Astrocyte (in vitro differentiated cells and primary cell): ENCODE measurements around the gene DESI1. TPM values are rescaled to one million over a fixed set of nuclear protein-coding genes. Genes with fewer than 3 reads are reported as not detected.

Experiments
- DNase-seq: peaks from one replicate; pipeline ENCODE4 v3.0.0-alpha.2; 2010; ENCODE audit warnings: low read depth
- FAIRE-seq: peaks from 2 replicates; lab custom pipeline; 2011; peaks lifted over from hg19 to GRCh38; lab: Jason Lieb, UNC
- H2AFZ ChIP-seq: 2 replicates; pipeline ENCODE4 v1.6.0; 2012; ENCODE audit warnings: low read depth, low read length, inconsistent platforms
- H3K27ac ChIP-seq: 2 replicates; pipeline ENCODE4 v1.5.1; 2011; ENCODE audit warnings: low read depth, low read length, inconsistent platforms
- H3K27me3 ChIP-seq: 2 replicates; pipeline ENCODE4 v1.6.0; 2011; ENCODE audit warnings: low read length, inconsistent platforms; ENCODE audit not compliant: insufficient read depth
- H3K36me3 ChIP-seq: 2 replicates; pipeline ENCODE4 v1.5.1; 2011; ENCODE audit warnings: low read length, inconsistent platforms; ENCODE audit not compliant: insufficient read depth
- H3K4me1 ChIP-seq: 2 replicates; pipeline ENCODE4 v1.5.1; 2011; ENCODE audit warnings: low read length, inconsistent platforms; ENCODE audit not compliant: insufficient read depth
- H3K4me2 ChIP-seq: 2 replicates; pipeline ENCODE4 v1.6.0; 2012; ENCODE audit warnings: low read length, inconsistent platforms
- H3K4me3 ChIP-seq: 2 replicates; pipeline ENCODE4 v1.5.1; 2011; ENCODE audit warnings: low read depth, mild to moderate bottlenecking, low read length, inconsistent platforms; ENCODE audit not compliant: insufficient read depth
- H3K79me2 ChIP-seq: 2 replicates; pipeline ENCODE4 v1.6.0; 2012; ENCODE audit warnings: mild to moderate bottlenecking, low read length, inconsistent platforms; ENCODE audit not compliant: insufficient read depth
- H3K9ac ChIP-seq: 2 replicates; pipeline ENCODE4 v1.6.0; 2012; ENCODE audit warnings: mild to moderate bottlenecking, low read length, inconsistent platforms
- H3K9me3 ChIP-seq: 2 replicates; pipeline ENCODE4 v1.5.1; 2012; ENCODE audit warnings: low read depth, mild to moderate bottlenecking, low read length, inconsistent platforms; ENCODE audit not compliant: insufficient read depth
- H4K20me1 ChIP-seq: 2 replicates; pipeline ENCODE4 v1.6.0; 2012; ENCODE audit warnings: low read length, inconsistent platforms; ENCODE audit not compliant: insufficient read depth
- H3K27ac Mint-ChIP-seq: one replicate; pipeline ENCODE4 v1.8.0; 2021; ENCODE audit warnings: mild to moderate bottlenecking, mixed read lengths; ENCODE audit not compliant: unreplicated experiment
- H3K27me3 Mint-ChIP-seq: one replicate; pipeline ENCODE4 v1.8.0; 2021; ENCODE audit warnings: low read depth, mixed read lengths; ENCODE audit not compliant: unreplicated experiment
- H3K36me3 Mint-ChIP-seq: one replicate; pipeline ENCODE4 v1.8.0; 2021; ENCODE audit warnings: low read depth, mixed read lengths; ENCODE audit not compliant: unreplicated experiment
- H3K4me1 Mint-ChIP-seq: one replicate; pipeline ENCODE4 v1.8.0; 2021; ENCODE audit warnings: low read depth, mixed read lengths; ENCODE audit not compliant: unreplicated experiment
- H3K4me3 Mint-ChIP-seq: one replicate; pipeline ENCODE4 v1.8.0; 2021; ENCODE audit warnings: mild to moderate bottlenecking, moderate library complexity, mixed read lengths; ENCODE audit not compliant: unreplicated experiment
- H3K9me3 Mint-ChIP-seq: one replicate; pipeline ENCODE4 v1.8.0; 2021; ENCODE audit warnings: mild to moderate bottlenecking, mixed read lengths; ENCODE audit not compliant: unreplicated experiment
- EZH2 ChIP-seq: IDR thresholded peaks from 2 replicates; pipeline ENCODE4 v1.6.1; 2012; ENCODE audit warnings: mild to moderate bottlenecking, low read length, inconsistent platforms; ENCODE audit not compliant: insufficient read depth
- total RNA-seq: library from RNA; stranded (reverse); gene quantifications from 2 replicates; pipeline ENCODE4 v1.2.1, GENCODE V29; 2021
- TF ChIP-seq, protein P1 (sequence below): IDR thresholded peaks from 2 replicates; pipeline ENCODE4 v1.5.1; 2011; ENCODE audit warnings: low read depth, mild to moderate bottlenecking, inconsistent platforms, low read length, moderate library complexity; ENCODE audit not compliant: insufficient read depth

Gene DESI1
- total RNA-seq, 1 donor from 2014 or later: 48.2 TPM

- Histone ChIP-seq H3K9ac (no peak overlapping the region), H3K9me3 (no peaks in the 10 kb centered on the region), H3K4me2 (no peak overlapping the region), H3K36me3 (peaks cover 72% of the 10 kb centered on the region), H3K4me3 (no peak overlapping the region), H3K27me3 (no peaks in the 10 kb centered on the region), H3K4me1 (no peaks in the 10 kb centered on the region), H3K27ac (no peak overlapping the region), H2AFZ (no peak overlapping the region), H3K79me2 (peaks cover 11% of the 10 kb centered on the region), H4K20me1 (peaks cover 24% of the 10 kb centered on the region)
- H3K9me3 Mint-ChIP-seq: no peaks in the 10 kb centered on the region
- H3K27me3 Mint-ChIP-seq: no peaks in the 10 kb centered on the region
- DNase-seq (no peak), FAIRE-seq (no peak)
- H3K4me1 Mint-ChIP-seq: no peaks in the 10 kb centered on the region
- TF ChIP-seq EZH2: no peak
- TF ChIP-seq, protein P1, sequence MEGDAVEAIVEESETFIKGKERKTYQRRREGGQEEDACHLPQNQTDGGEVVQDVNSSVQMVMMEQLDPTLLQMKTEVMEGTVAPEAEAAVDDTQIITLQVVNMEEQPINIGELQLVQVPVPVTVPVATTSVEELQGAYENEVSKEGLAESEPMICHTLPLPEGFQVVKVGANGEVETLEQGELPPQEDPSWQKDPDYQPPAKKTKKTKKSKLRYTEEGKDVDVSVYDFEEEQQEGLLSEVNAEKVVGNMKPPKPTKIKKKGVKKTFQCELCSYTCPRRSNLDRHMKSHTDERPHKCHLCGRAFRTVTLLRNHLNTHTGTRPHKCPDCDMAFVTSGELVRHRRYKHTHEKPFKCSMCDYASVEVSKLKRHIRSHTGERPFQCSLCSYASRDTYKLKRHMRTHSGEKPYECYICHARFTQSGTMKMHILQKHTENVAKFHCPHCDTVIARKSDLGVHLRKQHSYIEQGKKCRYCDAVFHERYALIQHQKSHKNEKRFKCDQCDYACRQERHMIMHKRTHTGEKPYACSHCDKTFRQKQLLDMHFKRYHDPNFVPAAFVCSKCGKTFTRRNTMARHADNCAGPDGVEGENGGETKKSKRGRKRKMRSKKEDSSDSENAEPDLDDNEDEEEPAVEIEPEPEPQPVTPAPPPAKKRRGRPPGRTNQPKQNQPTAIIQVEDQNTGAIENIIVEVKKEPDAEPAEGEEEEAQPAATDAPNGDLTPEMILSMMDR: no peak
- no peak overlapping the region for H3K27ac Mint-ChIP-seq
- H3K4me3 Mint-ChIP-seq: no peak overlapping the region
- peaks cover 18% of the 10 kb centered on the region for H3K36me3 Mint-ChIP-seq
These were observed 39.1 kb upstream of the DESI1 start for GRCh38 chr22:41659941-41660340.

- Histone ChIP-seq H3K27ac (no peak overlapping the region), H2AFZ (no peak overlapping the region), H3K9ac (no peak overlapping the region), H4K20me1 (peaks cover 34% of the 10 kb centered on the region), H3K36me3 (peaks cover 74% of the 10 kb centered on the region), H3K27me3 (no peaks in the 10 kb centered on the region), H3K79me2 (peaks cover 12% of the 10 kb centered on the region), H3K4me2 (no peak overlapping the region), H3K4me3 (no peak overlapping the region), H3K9me3 (no peaks in the 10 kb centered on the region), H3K4me1 (no peaks in the 10 kb centered on the region)
- FAIRE-seq: no peak
- Mint-ChIP-seq H3K4me3 (no peak overlapping the region), H3K9me3 (no peaks in the 10 kb centered on the region), H3K36me3 (peaks cover 15% of the 10 kb centered on the region), H3K4me1 (no peaks in the 10 kb centered on the region), H3K27me3 (no peaks in the 10 kb centered on the region), H3K27ac (no peak overlapping the region)
- no peak for TF ChIP-seq EZH2
- TF ChIP-seq, protein P1: no peak
- DNase-seq: no peak
These were observed 38.0 kb upstream of the DESI1 start for GRCh38 chr22:41658869-41659268.

DNA sequence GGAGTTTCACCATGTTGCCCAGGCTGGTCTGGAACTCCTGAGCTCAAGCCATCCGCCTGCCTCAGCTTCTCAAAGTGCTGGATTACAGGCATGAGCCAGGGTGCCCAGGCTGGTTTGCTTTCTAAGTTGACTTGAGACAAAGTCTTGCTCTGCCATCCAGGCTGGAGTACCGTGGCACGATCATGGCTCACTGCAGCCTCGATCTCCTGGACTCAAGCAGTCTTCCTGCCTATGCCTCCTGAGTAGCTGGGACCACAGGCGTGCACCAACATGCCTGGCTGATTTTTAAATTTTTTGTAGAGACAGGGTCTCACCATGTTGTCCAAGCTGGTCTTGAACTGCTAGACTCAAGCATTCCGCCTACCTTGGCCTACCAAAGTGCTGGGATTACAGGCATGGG lies 36.9 kb upstream of the DESI1 start:
- no peak for FAIRE-seq
- TF ChIP-seq EZH2: no peak
- TF ChIP-seq, protein P1: no peak

More for the DNA sequence above, 36.9 kb upstream of the DESI1 start:
- Histone ChIP-seq H3K4me2 (no peak overlapping the region), H3K4me3 (no peak overlapping the region), H4K20me1 (peaks cover 39% of the 10 kb centered on the region), H3K27ac (no peak overlapping the region), H2AFZ (no peak overlapping the region), H3K9ac (no peak overlapping the region), H3K36me3 (peaks cover 77% of the 10 kb centered on the region), H3K79me2 (peaks cover 15% of the 10 kb centered on the region), H3K9me3 (no peaks in the 10 kb centered on the region), H3K4me1 (no peaks in the 10 kb centered on the region), H3K27me3 (no peaks in the 10 kb centered on the region)
- H3K36me3 Mint-ChIP-seq: peaks cover 14% of the 10 kb centered on the region
- H3K9me3 Mint-ChIP-seq: no peaks in the 10 kb centered on the region
- no peaks in the 10 kb centered on the region for H3K4me1 Mint-ChIP-seq
- H3K27ac Mint-ChIP-seq: no peak overlapping the region
- H3K27me3 Mint-ChIP-seq: no peaks in the 10 kb centered on the region
- H3K4me3 Mint-ChIP-seq: no peak overlapping the region
- no peak for DNase-seq
